Vagina (tissue), 2 donors: ENCODE results near the gene SYT2.
"Not testable (repeated sequence)": the region's sequence is repeated elsewhere in the genome, so short reads cannot be mapped to it uniquely, and the experiment has no call there.

Source experiments
- POLR2A ChIP-seq, 2 donors: fragments of 450-650 bp; IDR thresholded peaks; one replicate each; pipeline ENCODE4 v1.6.1; 2017; ENCODE audit warnings: antibody characterized with exemption in 2 of 2, mild to moderate bottlenecking in 2 of 2, moderate library complexity in 2 of 2
- TF ChIP-seq, protein P1 (sequence below), 3 experiments: fragments of 450-650 bp in 2 of 3; fragments of 200-600 bp in 1 of 3; sonication (generic) in 1 of 3; IDR thresholded peaks; one replicate each; pipeline ENCODE4 v1.5.1; 2017 to 2019; ENCODE audit warnings: antibody characterized with exemption in 3 of 3, mild to moderate bottlenecking in 2 of 3, moderate library complexity in 2 of 3

DNA sequence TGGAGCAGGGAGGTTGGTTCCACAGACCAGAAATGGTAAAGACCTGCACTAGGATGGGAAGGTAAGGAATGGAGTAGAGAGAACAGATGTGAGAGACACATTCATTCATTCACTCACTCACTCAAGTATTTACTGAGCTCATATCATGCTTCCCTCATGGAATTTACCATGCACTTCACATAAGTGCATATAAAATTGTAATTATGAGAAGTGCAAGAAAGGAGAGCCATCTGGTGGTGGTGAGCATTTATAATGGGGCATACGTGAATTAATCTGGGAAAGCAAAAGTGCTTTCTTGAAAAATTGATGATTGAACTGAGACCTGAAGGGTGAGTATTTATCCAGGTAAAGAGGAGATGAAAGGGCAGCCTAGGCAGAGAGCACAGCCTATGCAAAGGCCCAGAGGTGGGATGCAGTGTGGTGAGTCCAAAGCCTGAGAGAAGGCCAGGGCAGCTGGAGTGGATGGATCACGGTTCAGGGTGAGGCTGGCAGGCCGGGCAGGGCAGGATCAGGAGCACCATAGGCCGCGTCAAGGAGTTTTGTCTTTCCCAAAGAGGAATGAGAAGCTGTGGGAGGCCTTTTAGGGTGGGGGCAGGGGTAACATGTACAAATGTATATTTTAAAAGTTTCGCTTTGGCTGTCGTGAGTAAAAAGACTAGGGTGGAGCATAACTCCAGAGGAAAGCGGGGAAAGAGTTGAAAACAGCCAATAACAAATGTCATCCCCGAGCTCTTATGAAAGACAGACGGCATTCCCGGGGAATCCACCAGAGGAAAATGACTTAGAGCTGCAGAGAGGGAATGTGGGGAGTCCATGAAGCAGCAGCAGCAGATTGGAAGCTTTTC is 95.7 kb downstream of the SYT2 start:
- TF ChIP-seq, protein P1, sequence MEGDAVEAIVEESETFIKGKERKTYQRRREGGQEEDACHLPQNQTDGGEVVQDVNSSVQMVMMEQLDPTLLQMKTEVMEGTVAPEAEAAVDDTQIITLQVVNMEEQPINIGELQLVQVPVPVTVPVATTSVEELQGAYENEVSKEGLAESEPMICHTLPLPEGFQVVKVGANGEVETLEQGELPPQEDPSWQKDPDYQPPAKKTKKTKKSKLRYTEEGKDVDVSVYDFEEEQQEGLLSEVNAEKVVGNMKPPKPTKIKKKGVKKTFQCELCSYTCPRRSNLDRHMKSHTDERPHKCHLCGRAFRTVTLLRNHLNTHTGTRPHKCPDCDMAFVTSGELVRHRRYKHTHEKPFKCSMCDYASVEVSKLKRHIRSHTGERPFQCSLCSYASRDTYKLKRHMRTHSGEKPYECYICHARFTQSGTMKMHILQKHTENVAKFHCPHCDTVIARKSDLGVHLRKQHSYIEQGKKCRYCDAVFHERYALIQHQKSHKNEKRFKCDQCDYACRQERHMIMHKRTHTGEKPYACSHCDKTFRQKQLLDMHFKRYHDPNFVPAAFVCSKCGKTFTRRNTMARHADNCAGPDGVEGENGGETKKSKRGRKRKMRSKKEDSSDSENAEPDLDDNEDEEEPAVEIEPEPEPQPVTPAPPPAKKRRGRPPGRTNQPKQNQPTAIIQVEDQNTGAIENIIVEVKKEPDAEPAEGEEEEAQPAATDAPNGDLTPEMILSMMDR (IDR thresholded peaks at IDR 0.05): not testable (repeated sequence)
- TF ChIP-seq POLR2A (IDR thresholded peaks at IDR 0.05): not testable (repeated sequence)
